ENCODE results near the gene IL20. TPM values are rescaled to one million over a fixed set of nuclear protein-coding genes. Genes with fewer than 3 reads are reported as not detected.

The IL20 gene
- total and polyA plus RNA-seq, 2 of the 13 experiments (the other 11 are each of a cell fraction or from before 2014, with no cell fraction given) = 0.05 TPM; not detected in 1

DNA sequence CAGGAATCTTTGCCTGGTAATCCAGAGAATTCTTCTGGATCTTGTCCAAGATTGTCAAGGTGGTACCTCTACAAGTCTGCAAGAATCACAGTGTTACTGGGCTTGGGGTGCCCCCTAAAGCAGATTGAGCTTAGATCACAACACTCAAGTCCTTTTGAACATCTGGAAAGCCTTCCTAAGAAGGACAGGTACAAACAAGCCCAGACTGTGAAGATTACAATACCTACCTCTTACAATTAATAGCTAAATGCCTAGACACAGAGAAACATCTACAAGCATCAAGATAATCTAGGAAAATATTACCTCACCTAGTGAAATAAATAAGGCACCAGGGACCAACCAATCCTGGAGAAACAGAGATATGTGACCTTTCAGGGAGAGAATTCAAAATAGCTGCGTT, 17.5 kb upstream of the IL20 start:
- no peak overlapping the region for H3K9ac ChIP-seq (ENCODE audit: insufficient read depth, low read depth, low read length)
- FAIRE-seq (no peak), ATAC-seq (no peak), DNase-seq (ENCODE audit: low spot score) (no peak)
- CTCF ChIA-PET (ENCODE audit: low intra/inter-chr PET ratio, low total read pairs) = no interaction called here
- no peak overlapping the region for H2AFZ ChIP-seq (ENCODE audit: low read length)
- in situ Hi-C loops (cut with HindIII; ENCODE audit: extremely low pct_ligation_motif_present, low pct_unique_long_range_greater_than_20kb) = no loop called here
- no peaks in the 10 kb centered on the region for H3K79me2 ChIP-seq (ENCODE audit: insufficient read depth, low read length)
- H4K20me1 ChIP-seq (ENCODE audit: insufficient read depth, low read length) = no peaks in the 10 kb centered on the region
- H3K4me2 ChIP-seq (ENCODE audit: low read depth, low read length) = no peak overlapping the region
- no TSS peak for BruUV-seq (replicated peaks)
- H3K4me3 ChIP-seq (replicated peaks in 1 of 3; ENCODE audit: insufficient read depth in 1 of 3, low read depth in 2 of 3, low read length in 3 of 3) = no peak overlapping the region
- no peaks in the 10 kb centered on the region for H3K4me1 ChIP-seq (ENCODE audit: insufficient read depth, low read length)
- H3K27ac ChIP-seq (ENCODE audit: extremely low read length, insufficient read depth, low read length) = no peak overlapping the region
- intact Hi-C loops (cut with micrococcal nuclease; ENCODE audit: unreplicated experiment) = no loop called here
- H3K36me3 ChIP-seq (replicated peaks in 1 of 2; ENCODE audit: control insufficient read depth in 1 of 2, insufficient read depth in 2 of 2, low read length in 2 of 2) = no peaks in the 10 kb centered on the region
- peaks cover 2 to 10% of the 10 kb centered on the region in 2 experiments; a peak in 3 of 5 replicates for H3K27me3 ChIP-seq (ENCODE audit: control insufficient read depth in 1 of 2, insufficient read depth in 2 of 2, low read length in 2 of 2)
- POLR2A ChIA-PET = no interaction called here
- no peaks in the 10 kb centered on the region; the same call in 1 of the 2 replicates for H3K9me3 ChIP-seq (ENCODE audit: low read length)
- 72% methylated on average over 1 of the region's 1 CpG for WGBS (ENCODE audit: low lambda C conversion rate)
- TF ChIP-seq, protein P1, sequence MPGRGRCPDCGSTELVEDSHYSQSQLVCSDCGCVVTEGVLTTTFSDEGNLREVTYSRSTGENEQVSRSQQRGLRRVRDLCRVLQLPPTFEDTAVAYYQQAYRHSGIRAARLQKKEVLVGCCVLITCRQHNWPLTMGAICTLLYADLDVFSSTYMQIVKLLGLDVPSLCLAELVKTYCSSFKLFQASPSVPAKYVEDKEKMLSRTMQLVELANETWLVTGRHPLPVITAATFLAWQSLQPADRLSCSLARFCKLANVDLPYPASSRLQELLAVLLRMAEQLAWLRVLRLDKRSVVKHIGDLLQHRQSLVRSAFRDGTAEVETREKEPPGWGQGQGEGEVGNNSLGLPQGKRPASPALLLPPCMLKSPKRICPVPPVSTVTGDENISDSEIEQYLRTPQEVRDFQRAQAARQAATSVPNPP (CRISPR knock-in tag; IDR thresholded peaks at IDR 0.05) = no peak
- no peak for TF ChIP-seq MTERF4 (CRISPR knock-in tag; IDR thresholded peaks at IDR 0.05)
- TF ChIP-seq HIC2 (CRISPR knock-in tag; IDR thresholded peaks at IDR 0.05; ENCODE audit: low read depth) = no peak
- TF ChIP-seq NFATC3 (CRISPR knock-in tag; IDR thresholded peaks at IDR 0.05) = no peak
- TF ChIP-seq NRL (CRISPR knock-in tag; IDR thresholded peaks at IDR 0.05; ENCODE audit: borderline replicate concordance) = no peak
- TF ChIP-seq IKZF1 (IDR thresholded peaks at IDR 0.05) = no peak
- TF ChIP-seq SMARCC2 (IDR thresholded peaks at IDR 0.05) = no peak
- no peak for TF ChIP-seq KLF11 (CRISPR knock-in tag; IDR thresholded peaks at IDR 0.05)
- TF ChIP-seq SOX13 (IDR thresholded peaks at IDR 0.05) = no peak
- no peak for TF ChIP-seq SOX13 (CRISPR knock-in tag; conservative IDR thresholded peaks at IDR 0.05 in 1 of 2, IDR thresholded peaks at IDR 0.05 in 1 of 2)
- no peak for TF ChIP-seq ZNF709 (CRISPR knock-in tag; IDR thresholded peaks at IDR 0.05)
- TF ChIP-seq MEIS1 (CRISPR knock-in tag; IDR thresholded peaks at IDR 0.05; ENCODE audit: borderline replicate concordance) = no peak
- TF ChIP-seq ZNF547 (CRISPR knock-in tag; IDR thresholded peaks at IDR 0.05) = no peak
- TF ChIP-seq ZNF44 (CRISPR knock-in tag; IDR thresholded peaks at IDR 0.05) = no peak
- TF ChIP-seq HNF4A (CRISPR knock-in tag; IDR thresholded peaks at IDR 0.05) = no peak
- TF ChIP-seq, protein P2, sequence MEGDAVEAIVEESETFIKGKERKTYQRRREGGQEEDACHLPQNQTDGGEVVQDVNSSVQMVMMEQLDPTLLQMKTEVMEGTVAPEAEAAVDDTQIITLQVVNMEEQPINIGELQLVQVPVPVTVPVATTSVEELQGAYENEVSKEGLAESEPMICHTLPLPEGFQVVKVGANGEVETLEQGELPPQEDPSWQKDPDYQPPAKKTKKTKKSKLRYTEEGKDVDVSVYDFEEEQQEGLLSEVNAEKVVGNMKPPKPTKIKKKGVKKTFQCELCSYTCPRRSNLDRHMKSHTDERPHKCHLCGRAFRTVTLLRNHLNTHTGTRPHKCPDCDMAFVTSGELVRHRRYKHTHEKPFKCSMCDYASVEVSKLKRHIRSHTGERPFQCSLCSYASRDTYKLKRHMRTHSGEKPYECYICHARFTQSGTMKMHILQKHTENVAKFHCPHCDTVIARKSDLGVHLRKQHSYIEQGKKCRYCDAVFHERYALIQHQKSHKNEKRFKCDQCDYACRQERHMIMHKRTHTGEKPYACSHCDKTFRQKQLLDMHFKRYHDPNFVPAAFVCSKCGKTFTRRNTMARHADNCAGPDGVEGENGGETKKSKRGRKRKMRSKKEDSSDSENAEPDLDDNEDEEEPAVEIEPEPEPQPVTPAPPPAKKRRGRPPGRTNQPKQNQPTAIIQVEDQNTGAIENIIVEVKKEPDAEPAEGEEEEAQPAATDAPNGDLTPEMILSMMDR (CRISPR knock-in tag; IDR thresholded peaks at IDR 0.05) = no peak
- TF ChIP-seq ZNF878 (CRISPR knock-in tag; IDR thresholded peaks at IDR 0.05) = no peak
